Keratinocyte (primary cell): ENCODE measurements around the gene REXO1. TPM values are rescaled to one million over a fixed set of nuclear protein-coding genes. Genes with fewer than 3 reads are reported as not detected.
A peak's percentile ranks its signal among the peaks of the same experiment; 100 is the strongest.

ENCODE experiments used
- DNase-seq: peaks from one replicate; pipeline ENCODE4 v3.0.0-alpha.2; 2011; ENCODE audit warnings: low read depth, missing footprints, low spot score
- FAIRE-seq: peaks from 2 replicates; lab custom pipeline; 2011; peaks lifted over from hg19 to GRCh38; lab: Jason Lieb, UNC
- H2AFZ ChIP-seq: 2 replicates; pipeline ENCODE4 v1.6.0; 2012; ENCODE audit warnings: low read length, control low read depth, inconsistent platforms; ENCODE audit not compliant: control insufficient read depth
- H3K27ac ChIP-seq: 2 replicates; pipeline ENCODE4 v1.5.1; 2011; ENCODE audit warnings: low read length; ENCODE audit not compliant: control insufficient read depth, insufficient read depth
- H3K27me3 ChIP-seq: 3 replicates; pipeline ENCODE4 v1.6.0; 2011; ENCODE audit warnings: low read length; ENCODE audit not compliant: control insufficient read depth, insufficient read depth; ENCODE audit errors: extremely low read depth
- H3K36me3 ChIP-seq, 2 experiments: 2 replicates in 1 of 2; 3 replicates in 1 of 2; pipeline ENCODE4 v1.5.1; 2011; ENCODE audit warnings: low read length in 2 of 2, mild to moderate bottlenecking in 1 of 2; ENCODE audit not compliant: control insufficient read depth in 2 of 2, insufficient read depth in 2 of 2; ENCODE audit errors: extremely low read depth in 1 of 2
- H3K4me1 ChIP-seq: 3 replicates; pipeline ENCODE4 v1.5.1; 2011; ENCODE audit warnings: low read length; ENCODE audit not compliant: control insufficient read depth, insufficient read depth; ENCODE audit errors: extremely low read depth
- H3K4me2 ChIP-seq: 3 replicates; pipeline ENCODE4 v1.6.0; 2011; ENCODE audit warnings: low read depth, low read length; ENCODE audit not compliant: control insufficient read depth, insufficient read depth; ENCODE audit errors: extremely low read depth
- H3K4me3 ChIP-seq, 3 experiments: fragments of 200-600 bp in 1 of 3; sonication (generic) in 1 of 3; 2 replicates in 2 of 3; 3 replicates in 1 of 3; pipeline ENCODE4 v1.5.1; 2011 to 2016; ENCODE audit warnings: low read length in 3 of 3, mild to moderate bottlenecking in 3 of 3, control low read depth in 2 of 3, inconsistent platforms in 1 of 3, low read depth in 1 of 3, mixed read lengths in 1 of 3, mixed run types in 1 of 3, moderate library complexity in 1 of 3; ENCODE audit not compliant: control insufficient read depth in 2 of 3, insufficient read depth in 2 of 3; ENCODE audit errors: extremely low read depth in 1 of 3
- H3K79me2 ChIP-seq: 2 replicates; pipeline ENCODE4 v1.6.0; 2012; ENCODE audit warnings: low read length; ENCODE audit not compliant: control insufficient read depth, insufficient read depth
- H3K9ac ChIP-seq: 3 replicates; pipeline ENCODE4 v1.6.0; 2011; ENCODE audit warnings: low read length; ENCODE audit not compliant: control insufficient read depth, insufficient read depth; ENCODE audit errors: extremely low read depth
- H3K9me1 ChIP-seq: 3 replicates; pipeline ENCODE4 v1.6.0; 2011; ENCODE audit warnings: low read length; ENCODE audit not compliant: control insufficient read depth, insufficient read depth; ENCODE audit errors: extremely low read depth
- H3K9me3 ChIP-seq: 2 replicates; pipeline ENCODE4 v1.5.1; 2012; ENCODE audit warnings: low read depth, low read length; ENCODE audit not compliant: control insufficient read depth
- H4K20me1 ChIP-seq: 3 replicates; pipeline ENCODE4 v1.6.0; 2011; ENCODE audit warnings: low read length; ENCODE audit not compliant: control insufficient read depth, insufficient read depth; ENCODE audit errors: extremely low read depth
- CTCF ChIP-seq, 3 experiments: IDR thresholded peaks in 1 of 3; conservative IDR thresholded peaks in 1 of 3; optimal IDR thresholded peaks in 1 of 3; 2 replicates in 2 of 3; 3 replicates in 1 of 3; pipeline versions ENCODE3 to v1.5.1; 2011; ENCODE audit warnings: low read length in 3 of 3, mild to moderate bottlenecking in 3 of 3, moderate library complexity in 2 of 3, control low read depth in 1 of 3, inconsistent platforms in 1 of 3; ENCODE audit not compliant: insufficient read depth in 2 of 3; ENCODE audit errors: extremely low read depth in 1 of 3
- EZH2 ChIP-seq: IDR thresholded peaks from one replicate; pipeline ENCODE4 v1.6.1; 2012; ENCODE audit warnings: inconsistent platforms, mild to moderate bottlenecking, low read length, moderate library complexity
- dilution Hi-C: fragments of 300-500 bp; cut with MboI; formaldehyde crosslinking; loops from one replicate; pipeline ENCODE4 v1.7.0; 2020; ENCODE audit warnings: low sequenced_read_pairs; ENCODE audit not compliant: extremely low pct_ligation_motif_present
- polyA plus RNA-seq, 5 experiments: library from polyadenylated mRNA; depleted of rRNA in 3 of 5; stranded (reverse) in 3 of 5; stranded (forward) in 1 of 5; unstranded in 1 of 5; fragments of >200 nt; gene quantifications; 1 replicate in 1 of 5; 2 replicates in 3 of 5; 3 replicates in 1 of 5; pipeline versions ENCODE4 v1.2.1 to v1.2.3, GENCODE V29; 2011 to 2012; ENCODE audit warnings: missing spikeins in 2 of 5, low read depth in 1 of 5, low replicate concordance in 1 of 5

Gene REXO1
- polyA plus RNA-seq, 1 donor (not counting 4 experiments of a cell fraction or from before 2014, with no cell fraction given) = 6.1 TPM

GRCh38 chr19:1858412-1859081 is 10.3 kb upstream of the REXO1 start:
- no peak overlapping the region for H3K9ac ChIP-seq
- no peaks in the 10 kb centered on the region for H3K36me3 ChIP-seq
- H3K4me1 ChIP-seq = peaks cover 67% of the 10 kb centered on the region
- no peak overlapping the region for H3K27ac ChIP-seq
- FAIRE-seq (no peak), DNase-seq (no peak)
- peaks cover 20% of the 10 kb centered on the region for H4K20me1 ChIP-seq
- no peak for TF ChIP-seq EZH2
- TF ChIP-seq CTCF (optimal IDR thresholded peaks at IDR 0.05 in 1 of 3, IDR thresholded peaks at IDR 0.05 in 1 of 3, conservative IDR thresholded peaks at IDR 0.05 in 1 of 3; ENCODE audit: extremely low read depth in 1 of 3, insufficient read depth in 2 of 3, low read length in 3 of 3) = no peak
- no peaks in the 10 kb centered on the region for H3K9me3 ChIP-seq
- dilution Hi-C loops = no loop called here
- no peak overlapping the region for H3K4me2 ChIP-seq
- no peak overlapping the region for H3K4me3 ChIP-seq
- H3K9me1 ChIP-seq = no peaks in the 10 kb centered on the region
- H3K79me2 ChIP-seq = peaks cover 85% of the 10 kb centered on the region
- no peaks in the 10 kb centered on the region for H3K27me3 ChIP-seq
- H2AFZ ChIP-seq = no peak overlapping the region

- Histone ChIP-seq H4K20me1 (peaks cover 20% of the 10 kb centered on the region), H3K4me3 (peak overlapping the region; percentile 15 to 29 (median 20)), H3K9ac (peak overlapping the region; percentile 69), H2AFZ (no peak overlapping the region), H3K79me2 (peaks cover 90% of the 10 kb centered on the region), H3K9me1 (no peaks in the 10 kb centered on the region), H3K9me3 (no peaks in the 10 kb centered on the region), H3K27ac (peak overlapping the region; percentile 3), H3K27me3 (no peaks in the 10 kb centered on the region), H3K4me2 (peak overlapping the region; percentile 74), H3K4me1 (peaks cover 74% of the 10 kb centered on the region), H3K36me3 (no peaks in the 10 kb centered on the region)
- FAIRE-seq (no peak), DNase-seq (no peak)
- TF ChIP-seq CTCF (optimal IDR thresholded peaks at IDR 0.05 in 1 of 3, IDR thresholded peaks at IDR 0.05 in 1 of 3, conservative IDR thresholded peaks at IDR 0.05 in 1 of 3; ENCODE audit: extremely low read depth in 1 of 3, insufficient read depth in 2 of 3, low read length in 3 of 3) (no peak), EZH2 (no peak)
- dilution Hi-C loops = no loop called here
Measured at GRCh38 chr19:1857648-1858326, 9.5 kb upstream of the REXO1 start.
